HTR-8/SVneo (cell line): ENCODE data around the gene CHERP.
A peak's percentile ranks its signal among the peaks of the same experiment; 100 is the strongest.

Experiments
- DNase-seq: peaks from one replicate; pipeline ENCODE4 v3.0.0; 2011; ENCODE audit warnings: low spot score, mixed read lengths; ENCODE audit not compliant: insufficient read length
- FAIRE-seq: peaks from 2 replicates; lab custom pipeline; 2011; peaks lifted over from hg19 to GRCh38; lab: Jason Lieb, UNC

CHERP gene, protein sequence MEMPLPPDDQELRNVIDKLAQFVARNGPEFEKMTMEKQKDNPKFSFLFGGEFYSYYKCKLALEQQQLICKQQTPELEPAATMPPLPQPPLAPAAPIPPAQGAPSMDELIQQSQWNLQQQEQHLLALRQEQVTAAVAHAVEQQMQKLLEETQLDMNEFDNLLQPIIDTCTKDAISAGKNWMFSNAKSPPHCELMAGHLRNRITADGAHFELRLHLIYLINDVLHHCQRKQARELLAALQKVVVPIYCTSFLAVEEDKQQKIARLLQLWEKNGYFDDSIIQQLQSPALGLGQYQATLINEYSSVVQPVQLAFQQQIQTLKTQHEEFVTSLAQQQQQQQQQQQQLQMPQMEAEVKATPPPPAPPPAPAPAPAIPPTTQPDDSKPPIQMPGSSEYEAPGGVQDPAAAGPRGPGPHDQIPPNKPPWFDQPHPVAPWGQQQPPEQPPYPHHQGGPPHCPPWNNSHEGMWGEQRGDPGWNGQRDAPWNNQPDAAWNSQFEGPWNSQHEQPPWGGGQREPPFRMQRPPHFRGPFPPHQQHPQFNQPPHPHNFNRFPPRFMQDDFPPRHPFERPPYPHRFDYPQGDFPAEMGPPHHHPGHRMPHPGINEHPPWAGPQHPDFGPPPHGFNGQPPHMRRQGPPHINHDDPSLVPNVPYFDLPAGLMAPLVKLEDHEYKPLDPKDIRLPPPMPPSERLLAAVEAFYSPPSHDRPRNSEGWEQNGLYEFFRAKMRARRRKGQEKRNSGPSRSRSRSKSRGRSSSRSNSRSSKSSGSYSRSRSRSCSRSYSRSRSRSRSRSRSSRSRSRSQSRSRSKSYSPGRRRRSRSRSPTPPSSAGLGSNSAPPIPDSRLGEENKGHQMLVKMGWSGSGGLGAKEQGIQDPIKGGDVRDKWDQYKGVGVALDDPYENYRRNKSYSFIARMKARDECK

DNA sequence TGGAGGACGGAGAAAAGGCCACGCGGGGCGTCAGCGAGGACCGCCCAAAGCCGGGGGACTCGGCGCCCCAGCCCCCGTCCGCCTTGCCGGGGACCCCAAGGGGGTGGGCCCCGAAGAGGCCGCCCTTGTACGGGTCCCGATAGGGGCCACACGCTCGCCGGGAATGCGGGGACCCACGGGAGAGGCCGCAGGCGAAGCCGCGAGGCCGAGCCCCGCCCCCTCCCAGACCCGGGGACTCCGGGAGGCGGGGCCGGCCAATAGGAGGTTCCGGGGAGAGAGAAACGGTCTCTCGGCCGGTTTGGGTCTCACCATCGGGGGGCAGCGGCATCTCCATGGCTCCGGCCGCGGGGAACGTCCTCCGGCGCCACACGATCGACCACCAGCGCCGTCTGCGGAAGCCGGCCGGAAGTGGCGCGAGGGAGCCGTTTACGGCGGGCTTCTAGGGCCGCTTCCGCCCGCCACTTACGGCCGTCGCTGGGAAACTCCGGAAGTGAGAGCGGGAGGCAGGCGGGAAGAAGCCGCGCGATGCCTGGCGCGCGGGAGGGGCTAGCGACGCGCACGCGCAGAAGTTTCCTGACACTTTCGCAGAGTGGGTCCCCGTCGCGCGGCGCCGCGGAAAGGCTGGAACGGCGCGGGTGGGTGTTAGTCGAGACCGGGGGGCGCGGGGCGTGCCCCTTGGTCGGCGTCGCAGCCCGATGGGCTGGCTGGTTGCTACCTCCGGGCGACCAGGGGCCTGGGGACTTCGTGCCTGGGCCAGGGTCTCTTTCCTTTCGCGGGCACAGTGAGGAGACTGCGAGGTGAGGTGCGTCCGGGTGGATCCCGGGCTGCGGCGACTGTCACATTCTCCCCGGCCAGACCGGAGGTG is at the start of gene CHERP:
TSS of gene CHERP (minus strand) at position 393 of the 865 bp plus-strand sequence. CDS start at position 334, 59 bp downstream.
- FAIRE-seq: peak; percentile 59
- DNase-seq: peak; percentile 94

DNA sequence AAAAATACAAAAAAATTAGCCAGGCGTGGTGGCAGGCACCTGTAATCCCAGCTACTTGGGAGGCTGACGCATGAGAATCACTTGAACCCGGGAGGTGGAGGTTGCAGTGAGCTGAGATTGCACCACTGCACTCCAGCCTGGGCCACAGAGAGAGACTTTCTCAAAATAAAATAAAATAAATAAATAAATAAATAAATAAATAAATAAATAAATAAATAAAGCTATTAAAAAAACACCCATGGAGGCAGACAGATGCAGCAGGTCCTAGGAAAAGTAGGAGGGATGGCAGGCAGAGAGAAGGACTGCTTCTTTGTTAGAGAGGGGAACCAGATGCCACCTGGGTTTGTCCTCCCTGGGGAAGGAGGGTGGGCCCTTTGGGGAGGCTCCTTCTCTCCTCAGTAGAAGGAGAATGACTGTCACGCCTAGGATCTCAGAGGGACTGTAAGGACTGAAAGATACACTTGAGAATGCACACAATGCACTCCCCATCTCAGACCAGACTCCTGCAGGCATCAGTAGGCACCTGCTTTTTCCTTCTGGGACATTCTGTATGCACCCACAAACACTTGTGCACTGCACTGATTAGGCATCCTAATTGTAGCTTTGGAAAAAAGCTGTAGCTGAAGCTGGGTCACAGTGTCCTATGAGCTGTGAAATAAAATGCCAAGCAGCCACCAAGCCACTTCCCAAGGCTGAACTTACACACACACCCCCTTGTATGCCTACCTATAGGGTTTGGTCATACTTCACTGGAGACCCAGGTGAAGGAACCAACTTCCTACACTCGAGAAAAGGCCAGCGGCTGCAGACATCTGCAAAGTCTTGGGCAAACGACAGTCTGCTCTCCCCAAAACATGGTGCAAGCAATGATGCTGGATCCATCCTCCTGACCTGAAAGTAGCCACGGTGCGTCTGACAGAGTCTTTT is 48.9 kb upstream of the CHERP start:
- FAIRE-seq (no peak), DNase-seq (no peak)

DNA sequence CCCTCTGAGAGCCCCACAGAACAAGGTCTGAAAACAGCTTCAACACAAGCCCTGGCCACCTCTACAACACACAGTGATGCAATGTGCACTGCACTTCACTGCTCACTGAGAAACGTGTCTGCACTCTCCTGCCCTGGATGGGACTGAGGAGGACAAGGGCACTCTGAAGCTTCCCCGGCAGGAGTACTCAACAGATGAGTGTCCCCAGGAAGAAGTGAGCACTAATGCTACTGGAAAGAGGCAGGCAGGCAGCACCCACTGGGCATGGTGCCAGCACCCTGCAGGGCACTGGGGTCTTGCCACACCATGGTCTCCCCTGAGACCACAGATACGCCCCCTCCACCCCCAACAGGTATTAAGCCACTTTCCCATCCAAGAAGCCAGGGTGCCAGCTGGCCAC is 47.7 kb upstream of the CHERP start:
- FAIRE-seq: peak; percentile 44
- DNase-seq: no peak

DNA sequence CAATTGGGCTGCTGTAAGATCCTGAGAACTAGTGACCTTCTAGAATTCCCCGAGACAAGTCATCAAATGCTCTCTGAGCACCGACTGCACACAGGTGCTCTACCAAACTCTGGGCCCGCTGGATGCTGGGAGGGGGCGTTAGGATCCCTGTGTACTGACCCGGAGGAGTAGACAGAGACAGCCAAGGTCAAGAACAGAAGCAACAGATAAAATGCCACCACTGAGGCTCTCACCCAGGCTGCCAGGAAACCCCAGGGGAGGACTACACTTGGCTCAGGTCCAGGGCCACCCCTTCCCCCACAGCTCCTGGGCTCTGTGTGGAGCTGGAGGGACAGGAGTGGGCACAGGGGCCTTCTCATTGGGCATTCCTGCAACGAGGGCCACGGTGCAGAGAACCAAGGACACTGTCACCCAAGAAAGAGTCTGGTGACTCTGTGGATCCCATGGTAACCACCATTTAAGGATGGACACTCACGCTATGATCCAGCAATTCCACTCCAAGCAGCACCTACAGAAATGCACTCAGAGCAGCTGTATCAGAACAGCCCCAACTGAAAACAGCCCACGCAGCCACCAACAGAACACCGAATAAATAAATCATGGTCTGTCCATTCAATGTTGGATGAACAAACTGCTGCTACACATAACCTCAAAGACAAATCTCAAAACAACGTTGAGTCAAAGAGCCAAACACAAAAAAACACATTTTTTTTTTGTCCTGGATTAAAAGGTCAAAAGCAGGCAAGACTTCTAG is 46.8 kb upstream of the CHERP start:
- FAIRE-seq (no peak), DNase-seq (no peak)

DNA sequence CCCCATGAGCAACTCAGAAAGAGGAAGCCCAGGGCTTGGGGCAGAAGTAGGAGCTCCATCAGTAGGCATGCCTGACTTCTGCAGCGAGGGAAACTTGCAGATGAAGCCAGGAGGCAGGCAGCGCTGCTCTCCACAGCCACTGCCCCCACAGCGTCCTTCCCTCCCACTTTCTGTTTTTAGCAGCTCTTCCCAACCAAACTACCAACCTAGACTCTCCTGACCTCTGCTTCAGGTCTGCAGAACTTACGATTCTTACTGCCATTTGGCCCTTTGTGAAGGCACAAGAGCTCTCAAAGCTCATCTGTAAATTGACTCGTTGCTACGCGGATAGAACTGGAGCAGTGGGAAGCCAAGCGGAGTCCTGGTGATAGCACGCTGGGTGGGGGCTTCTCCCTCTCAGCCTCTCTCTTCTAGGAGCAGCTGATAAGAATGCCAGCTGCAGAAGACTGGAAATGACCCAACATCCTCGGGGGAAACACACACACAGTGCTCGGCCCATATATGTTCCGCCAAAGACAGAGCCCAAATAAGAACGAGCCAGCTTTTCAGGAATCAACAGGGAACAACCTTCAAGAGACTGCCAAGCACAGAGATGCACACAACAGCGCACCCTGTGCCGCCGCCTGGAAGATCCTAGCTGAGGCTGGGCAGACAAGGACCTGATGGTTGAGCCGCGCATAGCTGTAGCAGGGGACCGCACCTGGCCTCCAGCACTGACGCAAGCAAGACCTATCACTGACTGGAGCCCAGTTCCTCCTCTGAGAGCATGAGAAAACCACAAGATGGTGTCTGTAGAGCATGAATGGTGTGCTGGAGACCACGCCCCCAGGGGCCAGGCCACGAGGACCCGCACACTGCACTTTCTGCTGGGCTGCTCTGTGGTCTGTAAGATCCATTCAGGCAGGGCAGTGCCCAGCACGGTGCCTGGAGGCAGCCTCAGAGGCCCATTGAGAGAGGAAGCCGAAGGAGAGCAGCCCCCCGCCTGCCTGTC is 45.9 kb upstream of the CHERP start:
- FAIRE-seq (no peak), DNase-seq (no peak)

DNA sequence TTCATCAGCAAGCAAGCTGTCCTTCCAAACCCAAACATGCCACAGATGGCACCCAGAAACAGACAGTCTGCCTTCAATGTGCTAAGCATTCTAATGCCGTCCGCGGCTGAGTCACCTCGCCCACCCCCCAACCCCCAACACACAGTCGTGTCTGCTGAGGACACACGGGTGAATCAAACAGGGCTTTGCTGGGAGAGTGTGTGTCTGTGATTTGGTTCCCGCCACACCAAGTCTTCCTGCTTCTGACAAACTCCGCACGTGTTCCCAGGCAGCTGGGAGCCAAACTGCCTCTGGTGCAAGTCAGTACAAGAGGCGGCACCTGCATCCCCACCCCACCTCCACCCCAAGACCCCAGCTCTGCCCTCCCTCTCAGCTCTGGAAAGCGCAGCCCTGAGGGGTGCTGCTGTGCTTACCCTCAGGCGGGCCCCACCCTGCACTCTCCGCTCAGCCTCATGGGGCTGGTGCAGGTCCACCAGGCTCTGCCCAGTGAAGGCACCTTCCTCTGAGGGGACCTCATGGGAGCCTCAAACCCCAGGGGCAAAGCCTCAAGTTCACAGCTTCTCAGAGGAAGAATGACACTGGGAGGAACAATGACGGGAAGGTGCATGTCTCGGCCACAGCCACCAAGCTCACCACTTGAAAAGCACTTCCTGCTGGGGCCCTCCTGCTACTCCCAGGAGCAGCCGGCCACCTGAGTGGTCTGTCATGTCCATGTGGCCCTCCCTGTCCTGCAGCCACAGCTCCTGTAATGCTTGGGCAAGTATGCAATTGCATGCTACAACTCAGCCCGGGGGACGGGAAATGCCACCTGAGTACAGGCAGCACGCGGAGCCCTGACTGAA is 45.0 kb upstream of the CHERP start:
- no peak for DNase-seq
- no peak for FAIRE-seq

DNA sequence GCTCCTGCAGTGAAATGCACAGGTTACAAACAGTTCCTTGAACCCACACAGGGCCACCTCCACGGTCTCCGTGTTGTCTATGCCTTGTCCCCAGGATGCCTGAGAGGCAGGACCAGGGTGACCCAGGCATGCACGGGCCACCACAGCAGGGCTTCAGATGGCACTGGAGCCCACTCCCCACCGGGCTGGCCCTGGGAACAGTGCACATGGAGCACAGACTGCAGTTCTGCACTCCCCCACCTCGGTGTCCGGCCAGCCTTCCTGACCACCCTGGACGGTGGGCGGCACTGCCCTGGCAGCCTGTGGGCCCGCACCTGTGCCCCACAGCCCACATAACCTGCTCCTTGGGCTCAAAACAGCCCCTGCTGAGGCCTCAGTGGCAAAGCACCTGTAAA is 44.2 kb upstream of the CHERP start:
- no peak for DNase-seq
- FAIRE-seq: no peak

DNA sequence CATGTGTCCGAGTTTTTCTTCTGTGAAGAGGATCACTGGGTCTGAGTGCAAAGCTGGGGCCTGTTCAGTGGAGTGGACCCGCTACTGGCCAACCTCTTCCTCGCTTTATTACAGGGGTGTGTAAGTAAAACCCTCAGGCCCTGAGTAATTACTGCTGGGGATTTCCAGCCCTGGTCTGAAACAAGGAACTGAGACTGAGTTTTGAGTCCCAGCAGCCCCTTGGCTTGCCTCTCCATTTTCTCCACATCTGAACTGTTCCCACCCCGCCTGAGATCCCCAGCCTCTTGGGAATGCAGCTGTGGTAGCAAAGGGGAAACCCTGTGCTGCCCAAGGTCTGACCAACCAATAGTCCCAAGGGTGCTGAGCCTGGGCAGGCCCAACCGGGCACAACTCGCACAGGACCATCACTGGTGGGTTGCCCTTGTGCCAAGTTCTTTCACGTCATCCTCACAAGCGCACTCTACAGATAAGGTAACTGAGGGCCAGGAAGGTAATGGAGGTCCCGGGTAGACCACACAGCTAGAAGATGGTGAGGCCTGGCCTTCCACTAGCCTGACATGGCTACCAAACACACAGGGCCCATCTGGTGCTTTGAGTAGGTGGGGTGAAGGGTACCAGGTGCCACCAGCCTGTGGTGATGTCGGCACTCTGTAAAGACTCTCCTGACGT is 43.7 kb upstream of the CHERP start:
- FAIRE-seq: no peak
- DNase-seq: no peak

DNA sequence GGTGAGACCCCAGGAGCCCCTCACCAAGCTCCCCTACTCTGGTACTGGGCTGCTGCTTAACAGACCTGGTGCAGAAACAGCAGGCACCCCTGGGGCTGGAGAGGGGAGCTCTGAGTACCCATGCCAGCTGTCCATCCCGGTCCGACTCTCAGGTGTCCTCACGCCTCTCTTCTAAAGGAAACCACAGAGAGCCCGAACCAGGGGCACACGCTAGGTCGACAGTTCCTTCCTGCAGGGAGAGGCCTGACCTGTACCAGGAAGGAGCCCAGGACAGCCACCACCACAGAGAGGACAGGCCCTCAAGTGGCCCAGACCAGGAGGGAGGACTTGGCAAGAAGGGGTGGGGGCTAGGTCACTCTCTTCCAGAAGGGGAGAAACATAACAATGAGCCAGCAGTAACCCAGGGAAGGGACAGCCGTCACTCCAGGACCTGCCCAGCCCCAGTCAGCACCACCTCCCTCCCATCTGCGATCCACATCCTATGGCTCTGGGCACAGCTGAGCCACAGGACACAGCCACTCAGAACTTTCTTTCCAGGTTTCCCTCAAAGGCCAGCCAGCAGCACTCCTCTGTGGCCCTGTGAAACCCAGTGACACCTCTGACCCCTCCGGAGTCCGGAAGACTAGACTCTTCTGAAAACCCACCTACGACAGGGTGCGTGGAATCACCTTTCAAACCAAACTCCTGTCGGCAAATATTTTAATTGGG is 43.0 kb upstream of the CHERP start:
- FAIRE-seq (no peak), DNase-seq (no peak)

DNA sequence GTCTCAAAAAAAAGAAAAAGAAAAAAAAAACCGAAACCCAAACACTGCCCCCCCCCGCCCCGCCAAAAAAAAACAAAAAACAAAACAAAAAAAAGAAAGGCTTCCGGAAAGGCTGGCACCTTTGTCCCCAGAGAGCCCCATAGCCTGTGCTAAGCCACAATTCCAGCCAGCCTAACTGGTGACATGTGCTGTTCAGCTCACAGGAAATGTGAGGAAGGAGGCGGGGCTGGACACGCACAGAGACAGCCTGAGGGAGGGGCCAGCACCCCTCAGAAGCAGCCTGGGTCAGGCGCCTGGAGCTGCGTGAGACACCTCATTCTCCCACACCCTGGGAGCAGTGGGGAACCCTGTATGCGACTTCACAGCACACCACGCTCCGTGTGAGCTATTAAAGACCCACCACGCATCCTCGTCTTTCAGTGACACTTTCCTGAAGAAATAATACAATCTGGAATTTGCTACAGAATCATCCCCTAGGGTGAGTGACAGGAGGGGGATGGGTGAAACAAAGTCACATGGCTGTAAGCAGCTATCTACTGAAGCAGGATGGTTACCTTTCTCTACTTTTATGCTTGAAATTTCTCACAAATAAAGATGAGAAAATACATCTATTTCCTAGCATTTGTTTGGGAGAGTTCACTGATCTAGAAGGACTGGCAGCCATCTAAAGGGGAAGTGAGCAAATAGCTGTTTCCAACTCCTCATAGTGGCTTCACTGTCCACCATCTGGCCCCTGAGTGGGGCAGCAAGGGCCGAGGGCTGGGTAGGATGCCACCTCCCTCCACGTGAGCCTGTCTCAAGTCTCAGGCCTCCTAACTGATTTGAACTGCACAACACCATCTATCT is 42.2 kb upstream of the CHERP start:
- DNase-seq: peak; percentile 94
- FAIRE-seq: peak; percentile 81

DNA sequence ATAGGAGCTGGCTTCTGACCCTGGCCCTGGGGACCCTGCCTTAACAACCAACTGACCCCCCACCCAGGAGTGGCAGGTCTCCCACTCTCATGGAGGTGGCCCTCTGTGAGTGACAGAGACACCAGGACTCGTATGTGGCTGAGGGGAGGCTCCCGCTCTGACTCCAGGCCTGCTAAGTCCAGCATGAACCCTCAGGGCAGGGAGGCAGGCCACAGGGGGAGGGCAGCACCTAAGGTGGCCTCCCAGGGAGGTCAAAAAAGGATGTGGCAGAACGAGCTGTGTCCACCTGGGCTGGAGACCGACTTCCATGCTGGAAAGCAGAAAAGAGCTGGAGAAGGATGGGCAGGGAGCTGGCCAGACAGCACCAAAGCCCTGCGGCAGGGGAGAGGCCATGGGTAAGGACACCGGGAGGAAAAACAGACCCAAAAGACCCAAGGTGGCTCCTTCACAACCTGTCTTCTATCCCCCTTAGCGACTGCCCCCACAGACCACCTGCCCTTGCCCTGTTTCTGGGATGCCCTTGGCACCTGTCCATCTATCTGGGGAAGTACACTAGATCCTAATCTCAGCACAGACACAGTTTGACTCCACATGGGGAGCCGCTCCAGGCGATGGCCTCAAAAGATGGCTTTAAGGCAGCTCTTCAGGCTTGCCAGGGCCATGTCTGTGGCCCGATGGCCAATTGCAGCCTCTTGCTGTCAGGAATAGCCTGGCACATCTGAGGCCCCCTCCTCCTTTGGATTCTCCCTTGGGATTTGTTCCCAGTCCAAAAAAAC is 40.4 kb upstream of the CHERP start:
- no peak for FAIRE-seq
- no peak for DNase-seq

DNA sequence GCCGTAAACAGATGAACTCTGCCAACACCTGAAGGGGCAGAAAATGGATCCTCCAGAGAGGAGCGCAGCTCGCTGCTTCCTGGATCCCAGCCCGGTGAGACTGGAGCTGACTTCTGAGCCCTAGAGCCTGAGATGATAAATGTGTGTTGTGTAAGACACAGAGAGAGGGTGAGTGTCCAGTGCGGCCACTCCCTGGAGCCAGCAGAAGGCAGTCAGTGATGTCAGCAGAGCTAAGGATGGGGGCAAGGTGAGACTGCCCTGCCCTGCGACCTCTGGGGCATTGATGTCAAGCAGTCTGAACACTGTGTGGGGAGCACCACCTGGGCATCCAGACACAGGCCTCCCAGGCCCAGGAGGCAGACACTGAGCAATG is 39.7 kb upstream of the CHERP start:
- DNase-seq: no peak
- FAIRE-seq: no peak

DNA sequence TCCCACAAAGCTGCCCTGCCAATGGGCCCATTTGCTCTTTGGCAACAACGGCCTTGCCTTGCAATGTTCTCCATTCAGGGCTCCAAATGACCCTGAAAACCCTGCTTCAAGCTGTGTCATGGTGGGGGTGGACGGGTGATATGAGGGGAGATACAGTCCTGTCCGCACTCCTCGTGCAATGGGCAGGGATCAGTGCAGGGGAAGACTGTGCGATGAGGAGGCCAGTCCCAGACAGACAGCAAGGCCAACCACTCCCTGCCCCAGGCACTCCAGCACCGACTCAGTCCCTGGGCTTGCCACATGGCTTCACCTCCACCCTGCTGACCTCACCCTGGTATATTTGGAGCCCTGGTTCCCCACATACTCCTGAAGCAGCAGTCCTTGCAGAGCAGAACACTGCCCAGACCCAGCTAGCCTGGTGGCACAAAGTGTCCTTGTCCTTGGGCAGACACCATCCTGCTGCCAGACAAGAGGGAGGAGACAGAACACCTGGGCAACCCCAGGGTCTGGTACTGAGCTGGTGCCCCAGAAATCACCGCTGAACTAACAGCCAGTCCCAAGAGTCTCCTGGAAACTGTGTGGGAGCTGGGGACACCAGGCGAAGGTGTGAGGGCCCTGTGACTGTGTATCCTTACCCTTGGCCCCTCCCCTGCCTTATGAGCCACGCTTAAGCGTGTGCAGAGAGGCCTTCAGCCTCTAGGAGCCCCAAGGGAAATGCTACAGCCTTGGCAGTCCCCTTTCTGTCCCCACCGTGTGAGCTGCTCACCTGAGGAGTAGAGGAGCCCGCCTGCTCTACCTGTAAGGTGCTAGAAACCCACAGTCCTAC is 39.1 kb upstream of the CHERP start:
- no peak for DNase-seq
- FAIRE-seq: no peak
